Colonic mucosa (tissue), 4 donors: Measurements from ENCODE around the gene HBS1L. TPM values are rescaled to one million over a fixed set of nuclear protein-coding genes. Genes with fewer than 3 reads are reported as not detected.

ENCODE experiments used
- DNase-seq: peaks from one replicate; pipeline ENCODE4 v3.0.0-alpha.2; 2020
- H3K27ac ChIP-seq: fragments of 200-600 bp; one replicate; pipeline ENCODE4 v1.8.0; 2021
- H3K27me3 ChIP-seq: fragments of 200-600 bp; one replicate; pipeline ENCODE4 v1.8.0; 2021
- H3K36me3 ChIP-seq: fragments of 200-600 bp; one replicate; pipeline ENCODE4 v1.8.0; 2021
- H3K4me1 ChIP-seq: fragments of 200-600 bp; one replicate; pipeline ENCODE4 v1.8.0; 2021; ENCODE audit warnings: mild to moderate bottlenecking
- H3K4me3 ChIP-seq: fragments of 200-600 bp; one replicate; pipeline ENCODE4 v1.8.0; 2021
- H3K9ac ChIP-seq, 2 donors: one replicate each; pipeline ENCODE4 v1.7.0; 2013; ENCODE audit warnings: control low read depth in 2 of 2, low read depth in 2 of 2, low read length in 2 of 2
- H3K9me3 ChIP-seq: fragments of 200-600 bp; one replicate; pipeline ENCODE4 v1.8.0; 2021
- CTCF ChIP-seq: fragments of 200-600 bp; IDR thresholded peaks from one replicate; pipeline ENCODE4 v1.8.0; 2022; ENCODE audit warnings: antibody characterized with exemption, mild to moderate bottlenecking
- intact Hi-C: fragments of 100-400 bp; cut with DNase I; formaldehyde crosslinking; loops from one replicate; pipeline ENCODE4 v1.14.1; 2022
- total RNA-seq, 2 donors: library from RNA; stranded (reverse); fragmentation: NEBNext Ultra II Directional in 1 of 2; extraction: Animal tissue kit (Norgen Biotek cat#: 25700) in 1 of 2; gene quantifications; one replicate each; pipeline ENCODE4 v1.2.1, GENCODE V29; 2021
- donor health status: healthy.
- donor health status: DM: no; HTN: no; CAD: no.
- donor health status: DM: no; HTN: no; CAD: no.

Gene HBS1L
- total RNA-seq, 2 donors from 2014 or later = 58.1 to 59.7 TPM

- H3K9me3 ChIP-seq = no peaks in the 10 kb centered on the region
- no peak overlapping the region for H3K27ac ChIP-seq
- intact Hi-C loops = no loop called here
- no peaks in the 10 kb centered on the region for H3K4me1 ChIP-seq
- TF ChIP-seq CTCF = no peak
- no peak overlapping the region for H3K4me3 ChIP-seq
- H3K9ac ChIP-seq = no peak overlapping the region
- H3K27me3 ChIP-seq = no peaks in the 10 kb centered on the region
- DNase-seq = no peak
- no peaks in the 10 kb centered on the region for H3K36me3 ChIP-seq
These were observed 73.8 kb downstream of the HBS1L start for GRCh38 chr6:134980846-134981245.

- H3K36me3 ChIP-seq = no peaks in the 10 kb centered on the region
- no peaks in the 10 kb centered on the region for H3K27me3 ChIP-seq
- no peaks in the 10 kb centered on the region for H3K9me3 ChIP-seq
- no peak for DNase-seq
- H3K4me3 ChIP-seq = no peak overlapping the region
- H3K4me1 ChIP-seq = no peaks in the 10 kb centered on the region
- no peak overlapping the region for H3K27ac ChIP-seq
- intact Hi-C loops = no loop called here
- no peak overlapping the region for H3K9ac ChIP-seq
- TF ChIP-seq CTCF = no peak
These were observed 75.5 kb downstream of the HBS1L start for GRCh38 chr6:134979142-134979541.

- H3K4me3 ChIP-seq = no peak overlapping the region
- TF ChIP-seq CTCF = no peak
- no peaks in the 10 kb centered on the region for H3K4me1 ChIP-seq
- no peaks in the 10 kb centered on the region for H3K36me3 ChIP-seq
- H3K27me3 ChIP-seq = no peaks in the 10 kb centered on the region
- H3K9me3 ChIP-seq = no peaks in the 10 kb centered on the region
- no peak for DNase-seq
- H3K9ac ChIP-seq = no peak overlapping the region
- H3K27ac ChIP-seq = no peak overlapping the region
- intact Hi-C loops = no loop called here
These were observed 80.3 kb downstream of the HBS1L start for GRCh38 chr6:134974370-134974769.

GRCh38 chr6:134967711-134968110 is 86.9 kb downstream of the HBS1L start:
- no peak for TF ChIP-seq CTCF
- no peaks in the 10 kb centered on the region for H3K27me3 ChIP-seq
- H3K9ac ChIP-seq = no peak overlapping the region
- no peak overlapping the region for H3K4me3 ChIP-seq
- no peak overlapping the region for H3K27ac ChIP-seq
- no peaks in the 10 kb centered on the region for H3K9me3 ChIP-seq
- intact Hi-C loops = no loop called here
- H3K36me3 ChIP-seq = no peaks in the 10 kb centered on the region
- no peak for DNase-seq
- no peaks in the 10 kb centered on the region for H3K4me1 ChIP-seq

- Histone ChIP-seq H3K27me3 (no peaks in the 10 kb centered on the region), H3K27ac (no peak overlapping the region), H3K9me3 (no peaks in the 10 kb centered on the region), H3K4me3 (no peak overlapping the region), H3K9ac (no peak overlapping the region), H3K36me3 (no peaks in the 10 kb centered on the region), H3K4me1 (no peaks in the 10 kb centered on the region)
- no peak for TF ChIP-seq CTCF
- intact Hi-C loops = no loop called here
- no peak for DNase-seq
These were observed 90.0 kb downstream of the HBS1L start for GRCh38 chr6:134964451-134965203.
